SW480 (cell line): ENCODE measurements around the gene OOSP4A.
"Not testable (repeated sequence)": the region's sequence is repeated elsewhere in the genome, so short reads cannot be mapped to it uniquely, and the experiment has no call there.

Source experiments
- DNase-seq: peaks from one replicate; pipeline ENCODE4 v3.0.0-alpha.2; 2016; ENCODE audit warnings: low spot score

The OOSP4A gene

GRCh38 chr11:59981106-59981770, 17.4 kb downstream of the OOSP4A start:
- DNase-seq, result no peak

GRCh38 chr11:59982037-59982436, 18.2 kb downstream of the OOSP4A start:
- not testable (repeated sequence) for DNase-seq

DNA sequence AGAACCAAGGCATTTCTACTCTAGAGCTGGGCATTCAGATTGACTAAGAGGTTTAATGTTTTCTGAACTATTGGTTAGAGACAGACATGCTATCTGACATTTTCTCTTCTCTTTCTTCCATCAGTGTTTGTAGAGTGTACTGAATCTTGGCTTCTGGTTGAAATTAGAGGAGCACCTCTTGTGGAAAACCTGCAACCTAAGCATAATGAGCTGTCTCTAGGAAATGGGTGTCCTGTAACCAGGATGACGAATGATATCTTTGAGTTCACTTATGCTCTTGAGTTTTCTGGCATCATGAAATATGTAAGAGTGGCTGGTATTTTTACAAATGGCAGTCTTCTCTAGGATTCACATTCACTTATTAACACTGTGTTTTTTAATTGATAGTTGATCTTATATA, 19.4 kb downstream of the OOSP4A start:
- no peak for DNase-seq

DNA sequence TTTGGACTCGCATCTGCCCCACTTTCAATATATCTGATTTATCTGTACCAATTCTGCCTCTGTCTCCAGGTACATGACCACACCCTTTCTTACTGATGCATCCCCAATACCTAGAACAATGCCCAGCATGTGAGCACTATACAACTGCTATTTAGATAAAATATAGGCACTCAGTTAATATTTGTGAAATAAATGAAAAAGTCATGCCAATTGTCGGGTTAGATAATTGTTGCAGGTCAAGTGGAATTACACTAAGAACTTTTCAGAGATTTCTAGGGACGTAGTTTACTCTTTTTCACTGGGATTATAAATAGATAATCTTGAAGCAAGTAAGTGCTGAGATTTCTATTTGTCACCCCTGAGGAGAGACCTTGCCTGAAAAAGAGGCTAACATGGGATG, 20.5 kb downstream of the OOSP4A start:
- no peak for DNase-seq

DNA sequence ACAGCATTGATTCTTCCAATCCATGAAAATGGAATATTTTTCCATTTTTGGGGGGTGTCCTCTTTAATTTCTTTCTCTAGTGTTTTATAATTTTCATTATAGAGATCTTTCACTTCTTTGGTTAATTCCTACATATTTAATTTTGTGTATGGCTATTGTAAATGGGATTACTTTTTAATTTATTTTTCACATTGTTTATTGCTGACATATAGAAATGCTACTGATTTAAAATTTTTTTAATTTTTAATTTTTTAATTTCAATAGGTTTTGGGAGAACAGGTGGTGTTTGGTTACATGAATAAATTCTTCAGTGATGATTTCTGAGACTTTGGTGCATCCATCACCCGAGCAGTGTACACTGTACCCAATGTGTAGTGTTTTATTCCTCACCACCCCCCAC, 26.6 kb downstream of the OOSP4A start:
- DNase-seq, result no peak

- no peak for DNase-seq
These were observed 28.6 kb downstream of the OOSP4A start for GRCh38 chr11:59992425-59992824.

DNA sequence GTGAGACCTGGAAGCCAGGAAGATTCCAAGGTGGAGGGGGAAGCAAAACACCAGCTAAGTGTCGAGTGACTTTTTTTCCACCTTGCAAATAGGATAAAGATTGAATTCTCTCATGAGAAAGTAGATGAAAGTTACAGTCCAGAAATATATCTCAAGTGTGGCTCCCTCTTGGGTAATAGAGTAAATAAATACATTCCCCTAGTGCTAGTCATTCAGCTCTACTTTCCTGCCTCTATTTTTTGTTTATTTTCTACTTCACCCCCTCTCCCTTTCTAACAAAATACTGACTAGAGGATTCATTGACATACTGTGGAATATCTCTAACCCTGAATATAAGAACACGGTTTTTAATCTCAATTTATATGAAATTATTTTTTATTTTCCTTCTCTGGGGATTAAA, 34.0 kb downstream of the OOSP4A start:
- no peak for DNase-seq

- no peak for DNase-seq
These were observed 35.9 kb downstream of the OOSP4A start for GRCh38 chr11:59999691-60000090.

- DNase-seq, result no peak
These were observed 39.9 kb downstream of the OOSP4A start for GRCh38 chr11:60003729-60004128.

DNA sequence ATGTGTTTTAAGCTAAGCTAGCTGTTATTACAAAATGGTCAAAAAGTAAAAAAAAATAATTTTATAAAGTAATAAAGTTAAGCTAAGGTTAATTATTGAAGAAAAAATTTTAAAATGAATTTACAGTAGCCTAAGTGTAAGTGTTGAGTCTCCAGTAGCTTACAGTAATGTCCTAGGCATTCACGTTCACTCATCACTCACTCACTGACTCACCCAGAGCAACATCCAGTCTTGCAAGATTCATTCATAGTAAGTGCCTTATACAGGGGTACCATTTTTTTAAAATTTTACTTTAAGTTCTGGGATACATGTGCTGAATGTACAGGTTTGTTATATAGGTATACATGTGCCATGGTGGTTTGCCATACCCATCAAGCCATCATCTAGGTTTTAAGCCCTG, 41.5 kb downstream of the OOSP4A start:
- no peak for DNase-seq

DNA sequence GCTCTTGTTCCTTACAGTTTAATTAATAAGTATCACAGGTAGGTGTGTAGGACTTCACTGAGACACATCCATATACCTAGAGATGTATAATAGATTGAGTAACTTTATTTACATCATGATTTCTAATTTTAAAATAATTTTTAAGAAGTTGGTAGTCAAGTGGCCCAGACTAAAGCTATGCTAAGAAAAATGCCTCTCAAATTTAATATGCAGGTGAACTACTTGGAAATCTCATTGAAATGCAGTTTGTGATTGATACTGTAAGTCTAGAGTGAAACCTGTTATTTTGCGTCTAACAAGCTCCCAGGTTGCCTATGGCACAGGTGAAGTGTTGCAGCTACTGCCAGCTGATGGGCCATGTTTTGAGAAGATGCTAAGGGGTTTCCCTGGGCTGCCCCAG, 53.0 kb downstream of the OOSP4A start, which contains the start of gene OOSP4B:
OOSP4B (plus strand) TSS at position 301 of the 400 bp plus-strand sequence.
- DNase-seq, result no peak

DNA sequence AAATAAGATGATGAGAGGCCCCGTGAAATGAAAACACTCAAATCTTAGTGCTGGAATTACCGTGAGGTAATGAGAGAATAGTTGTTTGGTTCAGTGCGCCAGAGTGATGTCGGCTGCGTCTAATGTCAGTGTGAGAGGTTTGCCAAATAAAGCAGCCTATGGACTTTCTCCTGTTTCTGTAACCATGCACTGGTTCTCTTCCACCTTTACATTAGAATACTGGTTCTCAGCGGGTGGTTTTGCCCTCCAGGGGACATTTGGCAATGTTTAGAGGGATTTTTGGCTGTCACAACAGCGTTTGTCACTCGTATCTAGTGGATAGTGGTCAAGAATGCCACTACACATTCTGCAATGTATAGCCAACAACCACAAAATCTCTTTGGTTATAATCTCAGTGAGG, 54.2 kb downstream of the OOSP4A start:
- no peak for DNase-seq
